ENCODE measurements around the gene MSRB3.

DNA sequence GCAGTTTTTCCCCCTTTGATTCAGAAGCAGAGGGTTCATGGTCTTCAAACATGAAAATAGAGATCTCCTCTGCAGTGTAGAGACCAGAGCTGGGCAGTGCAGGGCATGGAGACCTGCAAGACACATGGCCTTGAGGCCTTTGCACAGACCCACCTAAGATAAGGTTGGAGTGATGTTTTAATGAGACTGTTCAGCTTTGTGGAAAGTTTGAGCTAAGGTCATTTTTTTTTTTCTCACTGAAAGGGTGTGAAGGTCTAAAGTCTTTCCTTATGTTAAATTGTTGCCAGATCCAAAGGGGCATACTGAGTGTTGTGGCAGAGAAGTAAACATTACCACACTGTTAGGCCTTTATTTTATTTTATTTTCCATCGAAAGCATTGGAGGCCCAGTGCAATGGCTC lies 185.1 kb downstream of the MSRB3 start:
- TF ChIP-seq, protein P1, sequence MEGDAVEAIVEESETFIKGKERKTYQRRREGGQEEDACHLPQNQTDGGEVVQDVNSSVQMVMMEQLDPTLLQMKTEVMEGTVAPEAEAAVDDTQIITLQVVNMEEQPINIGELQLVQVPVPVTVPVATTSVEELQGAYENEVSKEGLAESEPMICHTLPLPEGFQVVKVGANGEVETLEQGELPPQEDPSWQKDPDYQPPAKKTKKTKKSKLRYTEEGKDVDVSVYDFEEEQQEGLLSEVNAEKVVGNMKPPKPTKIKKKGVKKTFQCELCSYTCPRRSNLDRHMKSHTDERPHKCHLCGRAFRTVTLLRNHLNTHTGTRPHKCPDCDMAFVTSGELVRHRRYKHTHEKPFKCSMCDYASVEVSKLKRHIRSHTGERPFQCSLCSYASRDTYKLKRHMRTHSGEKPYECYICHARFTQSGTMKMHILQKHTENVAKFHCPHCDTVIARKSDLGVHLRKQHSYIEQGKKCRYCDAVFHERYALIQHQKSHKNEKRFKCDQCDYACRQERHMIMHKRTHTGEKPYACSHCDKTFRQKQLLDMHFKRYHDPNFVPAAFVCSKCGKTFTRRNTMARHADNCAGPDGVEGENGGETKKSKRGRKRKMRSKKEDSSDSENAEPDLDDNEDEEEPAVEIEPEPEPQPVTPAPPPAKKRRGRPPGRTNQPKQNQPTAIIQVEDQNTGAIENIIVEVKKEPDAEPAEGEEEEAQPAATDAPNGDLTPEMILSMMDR (IDR thresholded peaks at IDR 0.05): no peak
- TF ChIP-seq, protein P2, sequence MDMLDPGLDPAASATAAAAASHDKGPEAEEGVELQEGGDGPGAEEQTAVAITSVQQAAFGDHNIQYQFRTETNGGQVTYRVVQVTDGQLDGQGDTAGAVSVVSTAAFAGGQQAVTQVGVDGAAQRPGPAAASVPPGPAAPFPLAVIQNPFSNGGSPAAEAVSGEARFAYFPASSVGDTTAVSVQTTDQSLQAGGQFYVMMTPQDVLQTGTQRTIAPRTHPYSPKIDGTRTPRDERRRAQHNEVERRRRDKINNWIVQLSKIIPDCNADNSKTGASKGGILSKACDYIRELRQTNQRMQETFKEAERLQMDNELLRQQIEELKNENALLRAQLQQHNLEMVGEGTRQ (IDR thresholded peaks at IDR 0.05; ENCODE audit: borderline replicate concordance, low read depth, low read length): no peak
- TF ChIP-seq CHD2 (IDR thresholded peaks at IDR 0.05; ENCODE audit: low read length, partially characterized antibody) (no peak), JUND (IDR thresholded peaks at IDR 0.05) (no peak), TAF1 (IDR thresholded peaks at IDR 0.05; ENCODE audit: borderline replicate concordance, low read depth, low read length) (no peak), POLR2AphosphoS5 (IDR thresholded peaks at IDR 0.05; ENCODE audit: low read depth, low read length) (no peak), RAD21 (IDR thresholded peaks at IDR 0.05; ENCODE audit: low read length) (no peak), SIN3A (IDR thresholded peaks at IDR 0.05; ENCODE audit: borderline replicate concordance, low read depth, low read length) (no peak), EZH2phosphoT487 (IDR thresholded peaks at IDR 0.05; ENCODE audit: borderline replicate concordance, low read depth) (no peak)
